ENCODE measurements around the gene PRKCZ. TPM values are rescaled to one million over a fixed set of nuclear protein-coding genes. Genes with fewer than 3 reads are reported as not detected.

PRKCZ gene
- polyA plus RNA-seq, 1 donor, result 68.6 TPM

DNA sequence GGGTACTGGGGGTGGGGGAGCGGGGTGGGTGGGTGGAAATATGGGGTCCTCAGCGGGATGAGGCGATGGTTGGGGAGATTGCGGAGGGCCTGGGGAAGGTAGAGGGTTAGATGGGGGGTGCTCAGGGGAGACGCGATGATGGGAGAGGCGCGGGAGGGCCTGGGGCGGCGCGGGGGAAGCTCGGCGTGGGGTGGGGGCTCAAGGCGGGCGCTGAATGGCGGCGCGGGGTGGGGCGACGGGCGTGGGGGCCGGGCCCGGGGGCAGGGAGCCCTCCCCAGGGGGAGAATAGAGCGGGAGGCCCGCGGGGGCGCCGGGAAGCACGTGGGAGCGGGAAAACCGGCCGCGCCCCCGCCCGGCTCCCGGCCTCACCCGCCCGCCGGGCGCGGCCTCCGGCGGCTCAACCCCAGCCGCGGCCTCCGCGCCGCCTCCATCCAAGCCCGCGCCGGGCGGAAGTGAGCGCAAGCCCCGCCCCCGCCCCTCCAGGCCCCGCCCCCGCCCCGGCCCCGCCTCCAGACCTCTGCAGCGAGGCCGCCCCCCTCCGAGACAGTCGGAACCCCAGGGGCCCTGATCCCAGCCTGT lies 144.2 kb downstream of the PRKCZ start, which contains the start of gene FAAP20:
Gene FAAP20, minus strand, starts transcription at position 454 of the 579 bp plus-strand sequence. Its CDS starts 23 bp downstream, at position 431.
- peak within 1 kb of the TSS; percentile 93 for H3K27ac ChIP-seq (ENCODE audit: low read length)
- H3K4me3 ChIP-seq (ENCODE audit: low read length), result peak within 1 kb of the TSS; percentile 72
- no peak for DNase-seq
- no peaks in the 10 kb centered on the region for H3K27me3 ChIP-seq (ENCODE audit: control insufficient read depth, insufficient read depth, low read length)
- H3K4me1 ChIP-seq (ENCODE audit: control insufficient read depth, insufficient read depth, low read length), result peaks cover 65% of the 10 kb centered on the region
- peaks cover 2% of the 10 kb centered on the region for H3K36me3 ChIP-seq (ENCODE audit: control insufficient read depth, insufficient read depth, low read length)
- peaks cover 2% of the 10 kb centered on the region for H3K9me3 ChIP-seq (ENCODE audit: control insufficient read depth, low read depth, low read length)
- WGBS (ENCODE audit: insufficient coverage, low lambda C conversion rate), result no CpG with 5 or more reads among the region's 63 CpGs

DNA sequence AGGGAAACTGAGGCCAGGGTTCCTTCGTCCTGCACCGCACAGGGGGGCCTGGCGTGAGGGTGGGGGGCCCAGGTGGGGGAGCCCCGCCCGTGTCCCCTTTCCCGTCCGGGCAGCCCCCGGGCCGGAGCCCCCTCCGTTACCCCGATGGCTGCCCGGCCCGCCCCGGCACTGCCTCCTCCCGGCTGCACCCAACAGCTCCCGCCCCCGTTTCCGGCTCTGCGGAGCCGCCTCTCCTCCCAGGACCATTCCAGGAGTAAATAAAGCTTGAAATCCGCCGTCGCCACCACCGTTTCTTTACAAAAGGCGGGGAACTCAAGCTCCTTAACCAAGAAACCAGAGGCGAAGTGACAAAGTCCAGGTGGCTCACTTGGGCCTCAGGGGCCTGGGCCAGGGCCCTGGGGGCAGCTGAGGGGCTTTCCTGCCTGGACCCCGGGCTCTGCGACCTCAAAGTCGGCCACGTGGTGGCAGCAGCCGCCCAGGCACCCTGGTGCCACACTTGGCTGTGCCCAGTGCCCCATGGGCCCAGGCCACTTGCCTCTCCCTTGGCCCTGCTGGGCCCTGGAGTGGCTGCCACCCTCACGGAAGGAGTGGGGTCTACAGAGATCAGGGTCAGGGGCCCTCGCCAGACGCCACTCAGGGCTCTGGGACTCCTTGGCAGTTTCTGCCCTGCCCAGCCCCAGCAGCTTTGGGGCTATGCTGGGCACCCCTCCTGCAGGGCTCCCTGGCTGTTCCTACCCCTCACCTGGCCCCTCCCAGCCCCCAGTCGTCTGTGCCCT lies 144.9 kb downstream of the PRKCZ start:
- Histone ChIP-seq H3K4me3 (ENCODE audit: low read length) (peak overlapping the region; percentile 41), H3K27me3 (ENCODE audit: control insufficient read depth, insufficient read depth, low read length) (no peaks in the 10 kb centered on the region), H3K27ac (ENCODE audit: low read length) (peak overlapping the region; percentile 81), H3K4me1 (ENCODE audit: control insufficient read depth, insufficient read depth, low read length) (peaks cover 61% of the 10 kb centered on the region), H3K9me3 (ENCODE audit: control insufficient read depth, low read depth, low read length) (peaks cover 2% of the 10 kb centered on the region), H3K36me3 (ENCODE audit: control insufficient read depth, insufficient read depth, low read length) (peaks cover 2% of the 10 kb centered on the region)
- peak; percentile 86 to 95 for DNase-seq
- WGBS (ENCODE audit: insufficient coverage, low lambda C conversion rate), result no CpG with 5 or more reads among the region's 35 CpGs

DNA sequence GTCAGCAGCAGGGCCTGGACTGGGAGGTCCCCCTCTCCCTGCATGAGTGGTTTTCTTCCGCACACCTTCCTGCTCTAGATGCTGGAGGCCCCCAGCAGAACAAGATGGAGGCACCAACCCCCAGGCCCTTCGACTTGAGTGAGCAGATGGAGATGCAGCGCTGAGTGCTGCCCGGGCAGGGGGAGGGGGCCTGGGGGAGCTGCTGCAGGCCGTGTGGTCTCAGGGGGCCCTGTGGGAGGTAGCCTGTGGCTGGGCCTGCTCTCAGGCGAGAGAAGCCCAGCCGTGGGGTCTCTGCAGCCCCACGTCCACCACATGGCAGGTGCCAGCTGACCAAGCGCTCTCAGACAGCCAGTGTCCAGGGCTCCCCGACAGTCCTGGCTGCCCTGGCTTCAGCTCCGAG lies 145.6 kb downstream of the PRKCZ start:
- Histone ChIP-seq H3K27me3 (ENCODE audit: control insufficient read depth, insufficient read depth, low read length) (no peaks in the 10 kb centered on the region), H3K27ac (ENCODE audit: low read length) (peak overlapping the region; percentile 81), H3K4me1 (ENCODE audit: control insufficient read depth, insufficient read depth, low read length) (peaks cover 54% of the 10 kb centered on the region)

DNA sequence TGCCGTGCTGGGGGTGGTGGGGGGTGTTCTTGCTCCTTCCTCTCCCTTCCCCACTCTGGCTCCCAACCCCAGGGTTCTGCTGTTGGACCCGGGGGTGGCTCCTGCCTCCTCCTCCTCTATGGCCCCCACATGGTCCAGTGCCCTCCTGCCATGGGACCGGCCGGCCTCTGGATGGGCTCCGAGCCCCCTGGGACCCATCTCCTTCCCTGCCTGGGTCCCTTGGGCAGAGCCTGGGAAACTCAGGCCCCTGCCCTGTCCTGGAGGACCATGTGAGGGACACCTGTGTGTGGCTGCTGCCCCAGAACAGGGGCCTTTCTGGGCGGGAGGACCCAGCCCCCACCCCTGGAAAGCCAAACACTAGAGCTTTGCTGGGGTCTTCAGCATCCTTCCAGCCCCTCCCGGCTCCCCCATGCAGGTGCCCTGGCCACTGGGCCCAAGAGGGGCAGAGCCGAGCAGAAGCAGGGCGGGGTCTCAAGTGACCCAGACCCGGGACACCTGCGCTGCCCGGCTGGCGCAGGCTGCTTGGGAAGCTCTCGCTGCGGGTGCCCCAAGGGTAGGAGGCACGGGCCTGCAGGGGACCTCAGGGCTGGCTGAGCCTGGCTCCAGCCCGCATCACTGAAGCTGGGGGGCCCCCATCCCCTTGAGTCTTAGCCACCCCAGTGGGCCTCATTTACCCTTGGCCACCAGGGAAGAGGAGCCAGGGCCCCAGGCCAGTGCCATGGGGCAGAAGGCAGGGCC lies 146.9 kb downstream of the PRKCZ start:
- Histone ChIP-seq H3K27ac (ENCODE audit: low read length) (no peak overlapping the region), H3K4me1 (ENCODE audit: control insufficient read depth, insufficient read depth, low read length) (peaks cover 44% of the 10 kb centered on the region), H3K4me3 (ENCODE audit: low read length) (no peak overlapping the region), H3K36me3 (ENCODE audit: control insufficient read depth, insufficient read depth, low read length) (peaks cover 2% of the 10 kb centered on the region), H3K9me3 (ENCODE audit: control insufficient read depth, low read depth, low read length) (no peaks in the 10 kb centered on the region), H3K27me3 (ENCODE audit: control insufficient read depth, insufficient read depth, low read length) (no peaks in the 10 kb centered on the region)
- no peak for DNase-seq
- no CpG with 5 or more reads among the region's 17 CpGs for WGBS (ENCODE audit: insufficient coverage, low lambda C conversion rate)

More for the DNA sequence above, 145.6 kb downstream of the PRKCZ start:
- WGBS (ENCODE audit: insufficient coverage, low lambda C conversion rate), result no CpG with 5 or more reads among the region's 11 CpGs
- Histone ChIP-seq H3K4me3 (ENCODE audit: low read length) (no peak overlapping the region), H3K9me3 (ENCODE audit: control insufficient read depth, low read depth, low read length) (no peaks in the 10 kb centered on the region), H3K36me3 (ENCODE audit: control insufficient read depth, insufficient read depth, low read length) (peaks cover 2% of the 10 kb centered on the region)
- DNase-seq, result no peak

DNA sequence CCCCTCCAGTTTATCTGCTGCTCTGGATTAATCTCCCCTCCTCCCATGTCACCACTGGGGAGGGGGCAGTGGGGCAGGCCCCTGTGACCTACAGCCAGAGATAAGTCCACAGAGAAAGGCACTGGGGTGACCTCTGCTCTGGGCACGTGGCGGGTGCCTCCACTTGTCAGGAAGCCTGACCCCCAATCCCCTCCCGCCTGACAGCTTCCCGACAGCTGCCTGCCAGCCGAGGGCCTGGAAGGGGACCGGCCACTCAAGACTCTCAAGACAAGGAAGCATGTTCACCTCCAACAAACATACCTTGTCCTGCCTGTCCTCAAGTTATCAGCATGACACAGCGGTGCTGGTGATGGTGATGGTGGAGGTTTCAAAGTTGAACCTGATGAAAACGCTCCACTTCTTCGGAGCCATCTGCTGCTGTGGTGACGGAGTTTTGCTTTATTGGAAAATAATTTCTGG lies 147.5 kb downstream of the PRKCZ start:
- Histone ChIP-seq H3K27me3 (ENCODE audit: control insufficient read depth, insufficient read depth, low read length) (no peaks in the 10 kb centered on the region), H3K4me3 (ENCODE audit: low read length) (no peak overlapping the region), H3K27ac (ENCODE audit: low read length) (no peak overlapping the region), H3K4me1 (ENCODE audit: control insufficient read depth, insufficient read depth, low read length) (peaks cover 38% of the 10 kb centered on the region), H3K9me3 (ENCODE audit: control insufficient read depth, low read depth, low read length) (no peaks in the 10 kb centered on the region), H3K36me3 (ENCODE audit: control insufficient read depth, insufficient read depth, low read length) (peaks cover 1% of the 10 kb centered on the region)
- DNase-seq, result no peak
- no CpG with 5 or more reads among the region's 10 CpGs for WGBS (ENCODE audit: insufficient coverage, low lambda C conversion rate)

DNA sequence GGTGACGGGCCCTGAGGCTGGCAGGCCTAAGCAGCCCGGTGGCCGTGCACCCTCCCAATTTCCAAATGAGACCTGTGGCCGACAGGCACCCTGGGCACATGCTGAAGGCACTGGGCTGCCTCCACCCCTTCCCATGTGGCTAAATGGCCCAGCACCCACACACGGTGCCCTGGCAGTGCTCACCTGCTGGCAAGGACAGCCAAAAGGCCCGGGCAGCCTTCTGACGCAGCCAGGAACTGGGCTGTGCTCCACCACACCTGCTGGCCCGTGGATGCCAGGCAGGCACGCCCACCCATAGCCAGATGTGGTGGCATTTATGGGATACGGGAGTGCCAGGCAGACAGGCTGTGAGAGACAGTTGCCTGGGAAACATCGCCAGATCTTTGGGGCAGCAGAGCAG lies 148.4 kb downstream of the PRKCZ start:
- no peak overlapping the region for H3K4me3 ChIP-seq (ENCODE audit: low read length)
- DNase-seq, result no peak

DNA sequence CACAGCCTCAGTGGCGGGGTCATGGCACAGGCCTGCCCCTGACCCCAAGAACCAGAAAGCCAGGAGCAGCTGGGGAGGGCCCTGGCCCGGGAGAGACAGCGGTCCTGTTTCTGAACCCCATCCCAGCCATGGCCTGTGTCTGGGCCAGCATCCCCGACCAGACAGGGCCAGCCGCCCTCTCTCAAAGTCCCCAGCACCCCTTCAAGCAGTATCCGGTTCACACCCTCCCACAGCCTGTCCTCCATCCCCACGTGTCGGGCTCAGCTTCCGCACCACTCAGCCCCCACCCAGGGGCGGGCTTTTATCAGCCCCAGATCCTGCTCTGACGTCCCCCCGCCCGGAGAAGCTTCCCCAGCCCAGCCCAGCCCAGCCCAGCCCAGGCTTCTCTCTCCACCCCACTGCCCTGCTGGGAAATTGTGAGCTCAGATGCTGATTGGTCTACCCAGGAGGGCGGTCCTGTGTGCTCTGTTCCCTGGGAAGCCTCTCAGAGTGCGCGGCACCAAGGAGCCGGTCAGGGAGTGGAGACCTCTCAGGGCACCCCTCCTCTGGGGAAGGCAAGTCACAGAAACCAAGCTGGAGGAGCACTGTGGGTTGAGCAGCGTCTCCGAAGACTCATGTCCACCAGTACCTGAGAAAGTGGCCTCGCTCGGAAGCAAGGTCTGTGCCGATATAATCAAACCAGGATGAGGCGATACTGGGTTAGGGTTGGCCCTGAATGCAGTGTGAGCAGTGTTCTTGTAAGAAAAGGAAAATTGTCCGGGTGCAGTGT lies 149.0 kb downstream of the PRKCZ start:
- Histone ChIP-seq H3K27me3 (ENCODE audit: control insufficient read depth, insufficient read depth, low read length) (no peaks in the 10 kb centered on the region), H3K27ac (ENCODE audit: low read length) (peak overlapping the region; percentile 61), H3K4me3 (ENCODE audit: low read length) (peak overlapping the region; percentile 34), H3K9me3 (ENCODE audit: control insufficient read depth, low read depth, low read length) (no peaks in the 10 kb centered on the region), H3K36me3 (ENCODE audit: control insufficient read depth, insufficient read depth, low read length) (no peaks in the 10 kb centered on the region), H3K4me1 (ENCODE audit: control insufficient read depth, insufficient read depth, low read length) (peaks cover 32% of the 10 kb centered on the region)
- DNase-seq, result peak; percentile 86 to 91
- no CpG with 5 or more reads among the region's 24 CpGs for WGBS (ENCODE audit: insufficient coverage, low lambda C conversion rate)

More for the DNA sequence above, 148.4 kb downstream of the PRKCZ start:
- no peaks in the 10 kb centered on the region for H3K36me3 ChIP-seq (ENCODE audit: control insufficient read depth, insufficient read depth, low read length)
- H3K27ac ChIP-seq (ENCODE audit: low read length), result peak overlapping the region; percentile 61
- H3K9me3 ChIP-seq (ENCODE audit: control insufficient read depth, low read depth, low read length), result no peaks in the 10 kb centered on the region
- no CpG with 5 or more reads among the region's 11 CpGs for WGBS (ENCODE audit: insufficient coverage, low lambda C conversion rate)
- H3K4me1 ChIP-seq (ENCODE audit: control insufficient read depth, insufficient read depth, low read length), result peaks cover 30% of the 10 kb centered on the region
- H3K27me3 ChIP-seq (ENCODE audit: control insufficient read depth, insufficient read depth, low read length), result no peaks in the 10 kb centered on the region

DNA sequence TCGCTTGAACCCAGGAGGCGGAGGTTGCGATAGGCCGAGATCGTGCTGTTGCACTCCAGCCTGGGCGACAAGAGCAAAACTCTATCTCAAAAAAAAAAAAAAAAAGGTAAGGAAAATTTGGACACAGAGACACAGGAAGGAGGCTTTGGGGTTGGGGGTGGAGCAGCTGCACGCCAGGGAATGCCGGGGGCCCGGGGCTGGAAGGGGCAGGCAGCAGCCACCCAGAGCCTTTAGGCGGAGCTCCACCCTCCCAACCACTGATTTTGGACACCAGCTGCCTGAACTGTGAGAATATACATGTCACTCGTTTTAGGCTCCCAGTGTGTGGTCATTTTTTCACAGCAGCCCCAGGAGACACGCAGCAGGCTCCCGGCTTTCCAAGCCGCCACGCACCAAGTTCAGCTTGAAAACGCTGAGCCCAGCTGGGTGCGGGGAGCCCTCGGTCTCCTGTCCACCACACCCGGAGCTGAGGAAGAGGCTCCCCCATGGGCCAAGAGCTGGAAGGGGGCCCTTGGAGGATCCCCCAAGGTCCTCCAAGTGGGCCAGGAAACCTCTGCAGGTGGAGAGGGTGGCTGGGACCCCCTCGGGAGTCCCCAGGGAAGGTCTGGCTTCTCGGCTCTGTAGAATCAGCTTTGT lies 150.2 kb downstream of the PRKCZ start:
- DNase-seq, result no peak
- H3K4me3 ChIP-seq (ENCODE audit: low read length), result no peak overlapping the region
- H3K4me1 ChIP-seq (ENCODE audit: control insufficient read depth, insufficient read depth, low read length), result peaks cover 32% of the 10 kb centered on the region
- no peaks in the 10 kb centered on the region for H3K27me3 ChIP-seq (ENCODE audit: control insufficient read depth, insufficient read depth, low read length)
- no peak overlapping the region for H3K27ac ChIP-seq (ENCODE audit: low read length)
- H3K9me3 ChIP-seq (ENCODE audit: control insufficient read depth, low read depth, low read length), result no peaks in the 10 kb centered on the region
- WGBS (ENCODE audit: insufficient coverage, low lambda C conversion rate), result no CpG with 5 or more reads among the region's 21 CpGs
- no peaks in the 10 kb centered on the region for H3K36me3 ChIP-seq (ENCODE audit: control insufficient read depth, insufficient read depth, low read length)

DNA sequence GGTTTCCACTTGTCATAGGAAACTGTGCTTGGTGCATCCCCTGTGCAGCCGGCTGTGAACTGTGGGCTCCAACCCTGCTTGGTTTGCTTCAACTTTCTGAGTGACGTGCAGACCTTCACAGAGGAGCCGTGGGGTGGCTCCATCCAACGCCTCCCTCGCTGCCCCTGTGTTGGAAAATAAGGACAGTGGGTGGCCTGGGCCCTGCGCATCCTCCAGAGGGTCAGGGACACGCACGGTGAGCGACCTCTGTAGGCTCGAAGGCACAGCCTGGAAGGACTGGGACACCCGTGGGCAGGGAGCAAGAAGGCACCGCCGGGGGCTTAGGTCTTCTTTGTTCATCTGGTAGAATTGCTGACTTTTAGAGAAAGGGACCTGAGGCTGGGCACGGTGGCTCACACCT lies 150.9 kb downstream of the PRKCZ start:
- H3K27ac ChIP-seq (ENCODE audit: low read length), result no peak overlapping the region
- peaks cover 3% of the 10 kb centered on the region for H3K9me3 ChIP-seq (ENCODE audit: control insufficient read depth, low read depth, low read length)
- WGBS (ENCODE audit: insufficient coverage, low lambda C conversion rate), result no CpG with 5 or more reads among the region's 14 CpGs
- peaks cover 30% of the 10 kb centered on the region for H3K4me1 ChIP-seq (ENCODE audit: control insufficient read depth, insufficient read depth, low read length)
- no peaks in the 10 kb centered on the region for H3K27me3 ChIP-seq (ENCODE audit: control insufficient read depth, insufficient read depth, low read length)
- no peaks in the 10 kb centered on the region for H3K36me3 ChIP-seq (ENCODE audit: control insufficient read depth, insufficient read depth, low read length)
- no peak for DNase-seq
- H3K4me3 ChIP-seq (ENCODE audit: low read length), result no peak overlapping the region

Measured in large intestine (tissue), 3 donors.